Hematopoietic multipotent progenitor cell (in vitro differentiated cells): Measurements from ENCODE around the gene BECN2. TPM values are rescaled to one million over a fixed set of nuclear protein-coding genes. Genes with fewer than 3 reads are reported as not detected.
"Not testable (repeated sequence)": the region's sequence is repeated elsewhere in the genome, so short reads cannot be mapped to it uniquely, and the experiment has no call there.

Source experiments
- DNase-seq, 3 donors: peaks; one replicate each; pipeline ENCODE4 v3.0.0-alpha.2; 2011 to 2015; ENCODE audit warnings: low read depth in 2 of 3, low spot score in 2 of 3
- total RNA-seq: library from RNA; depleted of rRNA; stranded (reverse); fragments of >200 nt; gene quantifications from one replicate; pipeline ENCODE4 v1.2.3, GENCODE V29; 2012

The BECN2 gene
- total RNA-seq, 1 donor, result not detected

DNA sequence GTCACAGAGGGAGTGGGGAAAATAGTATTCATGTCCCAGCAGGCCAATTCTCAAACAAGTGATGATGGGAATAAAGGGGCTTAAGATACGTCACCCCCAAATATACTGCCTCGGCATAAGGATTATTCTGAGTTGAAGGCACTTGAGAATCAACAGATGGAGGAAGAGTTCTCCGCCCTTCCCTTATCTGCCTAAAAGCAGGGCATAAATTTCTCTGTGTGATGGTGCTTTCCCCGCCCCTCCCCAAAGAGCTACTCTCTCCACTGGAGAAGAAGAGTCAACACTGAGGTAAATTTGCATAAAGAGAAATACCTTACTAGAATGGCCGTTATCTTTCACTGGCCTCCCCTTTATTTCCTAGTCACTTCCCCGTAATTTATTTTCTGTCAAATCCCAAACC is 18.7 kb downstream of the BECN2 start:
- no peak for DNase-seq

DNA sequence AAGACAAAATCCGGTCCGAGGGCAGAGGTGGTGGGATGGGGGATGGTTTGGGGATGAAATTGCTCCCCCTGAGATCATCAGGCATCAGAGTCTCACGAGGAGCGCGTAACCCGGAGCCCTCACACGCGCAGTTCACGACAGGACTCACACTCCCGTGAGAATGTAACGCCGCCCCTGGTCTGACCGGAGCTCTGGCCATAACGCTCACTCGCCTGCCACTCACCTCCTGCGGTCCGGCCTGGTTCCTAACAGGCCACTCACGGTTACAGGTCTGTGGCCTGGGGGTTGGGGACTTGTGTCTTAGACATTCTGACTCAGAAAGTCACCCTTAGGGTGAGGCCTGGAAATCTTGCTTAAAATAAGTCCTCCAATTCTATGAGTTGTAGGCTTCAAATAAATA is 21.5 kb downstream of the BECN2 start:
- no peak for DNase-seq

DNA sequence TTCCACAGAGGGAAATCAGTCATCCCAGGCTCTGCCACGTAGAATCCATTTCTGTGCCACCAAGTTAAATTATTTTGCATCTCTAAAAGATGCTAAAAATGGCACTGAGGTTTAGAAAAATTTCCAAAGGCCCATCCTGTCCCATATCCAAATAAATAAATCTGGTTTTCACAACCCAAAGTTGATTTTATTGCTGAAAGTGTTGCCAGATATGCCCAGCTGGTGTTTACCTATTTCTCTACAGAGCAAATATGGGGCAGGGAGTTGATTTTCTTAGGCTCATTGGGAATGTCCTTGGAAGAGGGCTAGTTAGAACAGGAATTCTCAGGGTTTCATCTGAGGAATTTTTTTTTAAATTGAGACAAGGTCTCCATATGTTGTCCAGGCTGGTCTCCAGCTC is 22.4 kb downstream of the BECN2 start:
- no peak for DNase-seq

DNA sequence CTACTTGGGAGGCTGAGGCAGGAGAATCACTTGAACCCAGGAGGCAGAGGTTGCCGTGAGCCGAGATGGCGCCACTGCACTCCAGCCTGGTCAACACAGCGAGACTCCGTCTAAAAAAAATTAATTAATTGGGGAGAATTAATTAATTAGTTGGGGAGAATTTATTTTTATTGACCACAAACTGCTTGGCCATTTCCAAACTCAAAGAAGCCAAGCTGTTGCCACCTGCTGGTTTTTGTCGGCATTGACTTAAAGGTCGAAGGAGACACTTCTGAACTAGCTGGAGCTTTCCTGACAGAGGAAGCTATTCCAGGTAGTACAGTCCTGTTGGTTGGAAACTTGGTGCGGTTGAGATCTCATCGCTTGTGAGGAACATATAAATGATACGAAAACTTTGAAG is 28.2 kb downstream of the BECN2 start:
- DNase-seq, result peak in 2 of 3 donors; percentile 19 to 30

DNA sequence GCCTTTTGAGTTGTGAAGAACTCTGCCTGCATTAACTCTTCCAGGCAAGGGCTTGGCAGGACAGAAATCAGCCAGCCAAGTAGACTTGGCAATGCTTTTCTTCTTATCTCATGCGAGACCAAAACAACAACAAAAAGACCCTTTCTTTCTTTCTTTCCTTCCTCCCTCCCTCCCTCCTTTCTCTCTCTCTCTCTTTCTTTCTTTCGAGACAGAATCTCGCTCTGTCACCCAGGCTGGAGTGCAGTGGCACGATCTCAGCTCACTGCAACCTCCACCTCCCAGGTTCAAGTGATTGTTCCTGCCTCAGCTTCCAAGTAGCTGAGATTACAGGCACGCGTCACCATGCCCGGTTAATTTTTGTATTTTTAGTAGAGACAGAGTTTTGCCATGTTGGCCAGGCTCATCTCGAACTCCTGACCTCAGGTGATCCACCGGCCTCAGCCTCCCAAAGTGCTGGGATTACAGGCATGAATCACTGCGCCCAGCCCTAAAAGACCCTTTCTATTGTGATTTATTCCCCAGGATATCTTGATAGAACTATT is 30.9 kb downstream of the BECN2 start:
- not testable (repeated sequence) for DNase-seq

DNA sequence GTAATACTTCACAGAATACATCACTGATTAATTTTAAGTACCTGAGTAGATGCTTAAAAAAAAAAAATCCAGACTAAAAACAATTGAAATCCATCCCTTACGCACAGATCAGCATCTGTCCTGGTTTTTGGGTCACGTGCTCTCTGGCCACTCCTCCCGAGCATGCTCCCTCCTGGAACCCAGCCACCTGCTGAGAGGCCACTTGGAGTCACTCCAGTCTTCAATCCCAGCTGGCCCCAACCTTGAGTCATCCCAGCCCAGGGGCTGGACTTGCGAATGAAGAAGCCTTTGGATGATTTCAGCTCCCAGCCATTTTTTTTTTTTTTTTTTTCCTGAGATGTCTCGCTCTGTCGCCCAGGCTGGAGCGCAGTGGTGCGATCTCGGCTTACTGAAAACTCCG is 32.5 kb downstream of the BECN2 start:
- no peak for DNase-seq

DNA sequence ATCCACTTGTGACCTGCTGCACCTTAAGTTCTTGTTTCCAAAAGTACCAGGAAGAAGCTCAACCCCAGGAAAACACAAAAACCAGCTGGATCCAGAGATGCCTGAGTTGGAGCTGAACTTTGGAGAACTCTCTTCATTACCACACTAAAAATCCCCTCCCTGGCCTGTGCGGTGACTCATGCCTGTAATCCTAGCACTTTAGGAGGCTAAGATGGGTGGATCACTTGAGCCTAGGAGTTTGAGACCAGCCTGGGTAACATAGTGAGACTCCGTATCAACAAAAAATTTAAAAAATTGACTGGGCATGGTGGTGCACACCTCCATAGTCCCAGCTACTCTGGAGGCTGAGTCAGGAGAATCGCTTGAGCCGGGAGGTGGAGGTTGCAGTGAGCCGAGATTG is 35.2 kb downstream of the BECN2 start:
- no peak for DNase-seq

DNA sequence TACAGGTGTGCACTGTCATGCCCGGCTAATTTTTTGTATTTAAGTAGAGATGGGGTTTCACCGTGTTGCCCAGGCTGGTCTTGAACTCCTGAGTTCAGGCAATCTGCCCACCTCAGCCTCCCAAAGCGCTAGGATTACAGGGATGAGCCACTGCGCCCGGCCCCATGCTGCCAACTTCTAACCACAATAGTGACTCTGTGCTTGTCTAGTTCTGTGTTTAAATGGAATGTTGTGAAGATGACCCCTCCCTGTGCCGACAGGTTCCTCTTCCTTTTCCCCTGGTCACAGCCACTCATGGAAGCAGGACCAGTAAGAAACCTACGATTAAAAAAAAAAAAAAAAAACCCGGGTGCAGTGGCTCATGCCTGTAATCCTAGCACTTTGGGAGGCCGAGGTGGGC is 36.6 kb downstream of the BECN2 start:
- no peak for DNase-seq

DNA sequence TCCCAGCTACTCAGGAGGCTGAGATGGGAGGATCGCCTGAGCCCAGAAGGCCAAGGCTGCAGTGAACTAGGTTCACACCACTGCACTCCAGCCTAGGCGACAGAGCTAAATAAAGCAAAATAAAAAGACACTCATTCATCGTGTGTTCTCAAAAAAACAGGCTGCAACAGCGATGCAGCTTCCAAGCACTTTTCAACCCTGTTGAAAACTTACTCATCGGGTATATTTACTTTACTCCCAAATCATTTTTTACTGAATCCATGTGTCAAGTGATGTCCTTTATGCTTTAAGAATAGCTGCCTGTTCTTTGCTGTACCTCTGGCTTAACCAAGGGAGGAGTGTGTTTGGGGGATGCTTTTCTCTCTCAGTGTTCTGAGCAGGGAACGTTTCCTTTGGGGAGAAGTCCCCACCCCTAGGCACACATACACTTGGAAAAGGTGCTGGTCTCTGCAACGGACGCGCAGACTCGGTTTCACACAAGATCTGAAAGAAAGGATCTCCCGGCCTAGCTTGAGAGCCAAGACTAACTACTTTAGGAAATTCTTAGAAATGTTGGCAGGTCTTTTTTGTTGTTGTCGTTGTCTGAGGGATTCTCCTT is 39.9 kb downstream of the BECN2 start:
- DNase-seq, result no peak

DNA sequence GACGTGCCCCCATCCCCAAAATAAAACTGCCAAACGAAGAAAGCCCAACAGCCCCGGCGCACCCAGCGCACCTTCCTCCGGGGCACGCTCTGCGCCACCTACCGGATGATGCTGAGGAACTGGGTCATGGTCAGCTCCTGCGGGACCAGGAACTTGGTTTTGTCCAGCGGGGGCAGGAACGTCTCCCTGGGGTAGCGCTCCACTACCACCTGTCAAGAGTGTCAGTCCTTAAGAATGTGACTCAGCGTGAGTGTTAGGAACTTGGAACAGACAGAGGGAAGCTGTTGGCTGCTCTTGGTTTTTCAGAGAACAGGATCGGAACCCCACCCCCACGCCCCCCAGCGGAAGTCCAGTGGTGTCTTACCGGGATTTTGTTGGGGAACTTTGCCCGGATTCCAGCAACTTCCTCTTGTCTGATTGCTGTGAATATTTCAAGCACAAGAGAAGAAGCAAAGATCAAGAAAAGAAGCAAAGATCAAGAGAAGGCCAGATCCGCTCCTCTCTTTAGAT is 40.9 kb downstream of the BECN2 start:
- DNase-seq, result peak; percentile 4 to 46 (median 43)

DNA sequence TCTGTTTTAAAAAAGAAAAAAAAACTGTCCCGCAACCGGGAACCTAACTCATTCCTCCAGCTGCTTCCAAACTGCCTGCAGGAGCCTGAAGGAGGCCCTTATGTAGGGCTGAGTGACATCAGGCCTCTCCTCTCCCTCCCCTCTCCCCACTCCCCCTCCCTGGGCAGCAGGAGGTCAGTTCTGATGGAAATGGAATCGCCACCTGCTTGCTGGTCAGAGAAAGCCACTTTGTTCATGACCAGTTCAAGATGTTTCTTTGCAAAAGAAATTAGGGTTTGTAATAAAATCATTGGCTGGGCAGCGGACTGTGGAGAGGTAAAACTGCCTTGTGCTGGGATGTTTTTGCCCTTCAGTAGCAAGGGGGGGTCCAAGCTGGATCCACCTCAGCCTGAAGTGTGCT is 41.5 kb downstream of the BECN2 start, which contains the start of gene MAP1LC3C:
MAP1LC3C (minus strand) TSS at position 73 of the 400 bp plus-strand sequence. CDS start 90 bp downstream, outside the sequence.
- no peak for DNase-seq

DNA sequence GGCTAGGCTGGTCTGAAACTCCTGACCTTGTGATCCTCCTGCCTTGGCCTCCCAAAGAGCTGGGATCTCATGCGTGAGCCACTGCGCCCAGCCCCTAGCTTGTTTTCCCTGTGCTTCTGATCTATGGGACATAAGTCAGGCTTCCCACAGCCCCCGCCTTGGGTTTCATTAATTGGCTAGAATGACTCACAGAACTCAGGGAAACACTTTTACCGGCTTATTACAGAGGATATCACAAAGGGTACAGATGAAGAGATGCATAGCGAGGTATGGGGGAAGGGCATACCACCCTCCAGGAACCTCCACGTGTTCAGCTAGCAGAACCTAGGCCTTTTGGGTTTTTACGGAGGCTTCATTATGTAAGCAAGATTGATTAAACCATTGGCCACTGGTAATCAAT is 42.9 kb downstream of the BECN2 start:
- no peak for DNase-seq

DNA sequence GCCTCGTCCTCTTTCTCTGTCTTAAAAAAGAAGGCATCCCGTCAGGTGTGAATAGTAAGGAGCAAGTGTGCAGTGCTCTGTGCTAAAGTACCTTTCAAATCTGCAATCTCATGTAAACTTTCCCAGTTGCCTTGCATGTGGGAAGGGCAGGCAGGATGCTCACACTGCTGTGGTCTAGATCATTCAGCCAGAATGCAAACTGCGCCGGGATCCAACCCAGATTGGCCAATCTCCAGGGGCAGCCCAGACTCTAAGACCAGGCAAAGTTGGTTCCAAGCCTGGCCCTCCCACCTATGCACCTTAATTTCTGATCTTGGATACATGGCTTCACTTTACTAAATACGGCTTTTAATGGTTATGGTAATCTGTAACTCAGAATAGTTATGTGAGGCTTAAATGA is 44.5 kb downstream of the BECN2 start:
- no peak for DNase-seq

DNA sequence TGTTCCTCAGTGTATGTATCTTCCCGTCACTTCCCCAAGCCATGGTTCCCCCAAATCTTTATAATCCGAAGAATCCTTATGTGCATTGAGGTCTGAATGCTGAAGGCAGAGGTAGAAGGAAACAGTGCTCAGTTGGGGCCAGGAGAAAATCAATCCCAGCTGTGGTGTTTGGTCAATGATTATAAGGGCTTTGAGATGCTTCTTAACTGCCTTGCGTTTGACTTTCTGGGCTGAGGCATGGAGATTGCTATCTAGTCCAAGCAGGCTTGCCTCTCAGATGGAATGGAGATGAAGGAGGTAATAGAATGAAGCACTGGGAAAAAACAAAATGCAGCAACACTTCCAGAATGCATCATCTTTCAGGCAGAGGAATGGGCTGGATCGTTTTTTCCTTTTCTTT is 44.9 kb downstream of the BECN2 start:
- no peak for DNase-seq

DNA sequence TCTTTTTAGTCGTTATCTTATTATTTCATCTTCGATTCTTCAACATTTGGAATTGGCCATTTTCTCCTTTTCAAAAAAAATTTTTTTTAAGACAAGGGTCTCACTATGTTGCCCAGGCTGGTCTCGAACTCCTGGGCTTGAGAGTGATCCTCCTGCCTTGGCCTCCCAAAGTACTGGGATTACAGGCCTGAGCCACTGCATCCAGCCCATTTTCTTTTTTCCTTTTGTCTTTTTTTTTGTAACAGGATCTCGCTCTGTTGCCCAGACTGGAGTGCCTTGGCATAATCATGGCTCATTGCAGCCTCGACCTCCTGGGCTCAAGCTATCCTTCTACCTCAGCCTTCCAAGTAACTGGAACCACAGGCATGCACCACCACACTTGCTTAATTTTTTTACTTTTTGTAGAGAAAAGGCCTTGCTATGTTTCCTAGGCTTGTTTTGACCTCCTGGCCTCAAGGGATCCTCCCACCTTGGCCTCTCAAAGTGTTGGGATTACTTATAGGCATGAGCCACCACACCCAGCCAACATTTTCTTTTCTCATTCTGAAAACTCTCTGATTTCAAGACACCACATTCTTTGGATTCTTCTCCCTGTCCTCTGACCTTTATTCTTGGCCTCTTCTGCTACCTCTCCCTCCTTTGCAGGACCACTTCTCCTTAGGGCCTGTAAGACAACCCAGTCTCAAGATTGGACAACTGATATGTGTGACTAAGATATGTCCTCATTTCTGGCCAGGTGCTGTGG is 47.4 kb downstream of the BECN2 start:
- DNase-seq, result no peak

DNA sequence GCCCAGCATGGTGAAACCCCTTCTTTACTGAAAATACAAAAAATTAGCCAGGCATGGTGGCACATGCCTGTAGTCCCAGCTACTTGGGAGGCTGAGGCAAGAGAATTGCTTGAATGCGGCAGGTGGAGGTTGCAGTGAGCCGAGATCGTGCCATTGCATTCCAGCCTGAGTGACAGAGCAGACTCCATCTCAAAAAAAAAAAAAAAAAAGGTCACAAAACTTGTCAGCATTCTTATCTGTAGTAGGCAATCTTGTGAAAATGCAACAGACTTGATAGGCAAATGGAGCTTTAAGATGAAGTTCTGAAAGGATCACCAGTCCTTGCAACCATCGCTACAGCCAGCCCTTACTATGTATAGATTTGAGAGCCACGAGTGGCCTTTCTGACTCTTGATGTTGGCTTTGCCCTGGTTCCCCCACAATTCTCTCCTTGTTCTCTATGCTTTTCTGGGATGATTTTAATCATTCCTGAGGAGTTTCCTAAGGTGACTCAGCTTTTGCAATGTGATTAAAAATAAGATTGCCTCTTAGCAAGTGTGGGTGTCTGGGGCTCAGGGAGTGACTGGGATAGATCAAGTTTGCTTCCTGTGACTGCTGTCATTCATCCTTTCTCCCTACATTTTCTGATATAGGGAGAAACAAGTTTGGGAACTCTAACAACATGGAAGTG is 48.4 kb downstream of the BECN2 start:
- DNase-seq, result no peak

DNA sequence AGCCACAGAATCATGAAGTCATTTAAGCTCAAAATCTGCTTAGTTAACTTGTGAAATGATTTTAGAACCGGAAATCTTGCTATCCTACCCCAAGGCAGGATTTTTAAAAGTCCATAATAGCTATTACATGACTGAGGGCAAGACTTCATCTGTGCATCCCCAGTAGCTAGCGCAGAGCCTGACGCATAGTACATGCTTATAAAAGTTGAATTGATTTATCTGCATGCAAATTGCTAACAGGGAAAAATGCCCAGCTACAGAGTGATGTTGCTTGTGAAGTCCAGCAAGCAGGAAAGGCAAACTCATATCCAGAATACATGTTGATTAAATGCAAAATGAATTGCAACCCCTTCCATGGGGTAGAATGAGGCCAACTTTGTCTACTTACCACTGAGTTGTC is 49.4 kb downstream of the BECN2 start:
- DNase-seq, result no peak
